Fibroblast of lung (primary cell): ENCODE measurements around the gene COA1. TPM values are rescaled to one million over a fixed set of nuclear protein-coding genes. Genes with fewer than 3 reads are reported as not detected.
"Not testable (repeated sequence)": the region's sequence is repeated elsewhere in the genome, so short reads cannot be mapped to it uniquely, and the experiment has no call there.

Source experiments
- DNase-seq, 2 donors: peaks; one replicate each; pipeline versions ENCODE4 v3.0.0 to v3.0.0-alpha.2; 2010; ENCODE audit warnings: low read depth in 2 of 2
- H2AFZ ChIP-seq: 2 replicates; pipeline ENCODE4 v1.5.1; 2012; ENCODE audit warnings: low read length, control low read depth, inconsistent platforms
- H3K27ac ChIP-seq: 2 replicates; pipeline ENCODE4 v1.5.1; 2011; ENCODE audit warnings: low read length, control low read depth; ENCODE audit not compliant: insufficient read depth
- H3K27me3 ChIP-seq: 2 replicates; pipeline ENCODE4 v1.5.1; 2011; ENCODE audit warnings: mild to moderate bottlenecking, low read length; ENCODE audit not compliant: control insufficient read depth, insufficient read depth
- H3K36me3 ChIP-seq: 2 replicates; pipeline ENCODE4 v1.5.1; 2011; ENCODE audit warnings: low read length; ENCODE audit not compliant: control insufficient read depth, insufficient read depth
- H3K4me1 ChIP-seq: 2 replicates; pipeline ENCODE4 v1.5.1; 2011; ENCODE audit warnings: low read length; ENCODE audit not compliant: control insufficient read depth, insufficient read depth; ENCODE audit errors: extremely low read depth
- H3K4me2 ChIP-seq: 2 replicates; pipeline ENCODE4 v1.5.1; 2011; ENCODE audit warnings: low read length, control low read depth; ENCODE audit not compliant: insufficient read depth; ENCODE audit errors: extremely low read depth
- H3K4me3 ChIP-seq, 4 experiments: fragments of 200-600 bp in 1 of 4; sonication (generic) in 1 of 4; replicated peaks in 1 of 4; 2 replicates each; pipeline ENCODE4 v1.5.1; 2011 to 2016; ENCODE audit warnings: low read length in 4 of 4, low read depth in 3 of 4, mild to moderate bottlenecking in 3 of 4, control low read depth in 2 of 4, inconsistent platforms in 1 of 4, mixed read lengths in 1 of 4; ENCODE audit not compliant: insufficient read depth in 1 of 4; ENCODE audit errors: control extremely low read depth in 1 of 4
- H3K79me2 ChIP-seq: 2 replicates; pipeline ENCODE4 v1.5.1; 2012; ENCODE audit warnings: mild to moderate bottlenecking, low read length, inconsistent platforms; ENCODE audit not compliant: control insufficient read depth, insufficient read depth
- H3K9ac ChIP-seq: 2 replicates; pipeline ENCODE4 v1.5.1; 2011; ENCODE audit warnings: mild to moderate bottlenecking, low read length, control low read depth; ENCODE audit not compliant: insufficient read depth
- H3K9me3 ChIP-seq: 2 replicates; pipeline ENCODE4 v1.5.1; 2012; ENCODE audit warnings: low read depth, low read length; ENCODE audit not compliant: control insufficient read depth, insufficient read depth
- H4K20me1 ChIP-seq: 2 replicates; pipeline ENCODE4 v1.5.1; 2011; ENCODE audit warnings: low read length; ENCODE audit not compliant: control insufficient read depth, insufficient read depth; ENCODE audit errors: extremely low read depth
- CTCF ChIP-seq, 2 donors: IDR thresholded peaks in 1 of 2; conservative IDR thresholded peaks in 1 of 2; 1 replicate in 1 of 2; 2 replicates in 1 of 2; pipeline ENCODE4 v1.5.1; 2011 to 2012; ENCODE audit warnings: low read length in 2 of 2, control low read depth in 1 of 2, inconsistent platforms in 1 of 2, low read depth in 1 of 2, mild to moderate bottlenecking in 1 of 2
- EZH2 ChIP-seq: IDR thresholded peaks from 2 replicates; pipeline ENCODE4 v1.5.1; 2012; ENCODE audit warnings: low read length, control low read depth, mild to moderate bottlenecking; ENCODE audit errors: missing control alignments
- polyA plus RNA-seq, 2 donors: library from polyadenylated mRNA; depleted of rRNA in 1 of 2; stranded (reverse) in 1 of 2; unstranded in 1 of 2; fragments of >200 nt; gene quantifications; 2 replicates each; pipeline ENCODE4 v1.2.1, GENCODE V29; 2011 to 2012; ENCODE audit warnings: missing spikeins in 1 of 2
- total RNA-seq: library from RNA; depleted of rRNA; stranded (reverse); fragments of >200 nt; gene quantifications from 2 replicates; pipeline ENCODE4 v1.2.1, GENCODE V29; 2014

The COA1 gene
- total and polyA plus RNA-seq, 2 donors (not counting 1 experiment from before 2014, with no cell fraction given) = 28.8 to 39.6 TPM

- DNase-seq = no peak
- no peak overlapping the region for H3K27ac ChIP-seq
- H3K9ac ChIP-seq = no peak overlapping the region
- H3K4me1 ChIP-seq = no peaks in the 10 kb centered on the region
- H3K4me2 ChIP-seq = no peak overlapping the region
- TF ChIP-seq CTCF (conservative IDR thresholded peaks at IDR 0.05 in 1 of 2, IDR thresholded peaks at IDR 0.05 in 1 of 2; ENCODE audit: low read depth in 1 of 2, low read length in 2 of 2) (no peak), EZH2 (no peak)
- H3K4me3 ChIP-seq = no peak overlapping the region
- no peaks in the 10 kb centered on the region for H3K9me3 ChIP-seq
- no peaks in the 10 kb centered on the region for H4K20me1 ChIP-seq
- H2AFZ ChIP-seq = no peak overlapping the region
- H3K79me2 ChIP-seq = peaks cover 73% of the 10 kb centered on the region
- H3K27me3 ChIP-seq = no peaks in the 10 kb centered on the region
- H3K36me3 ChIP-seq = peaks cover 7% of the 10 kb centered on the region
These were observed 129.3 kb downstream of the COA1 start for GRCh38 chr7:43600056-43600455.

GRCh38 chr7:43596426-43596825 lies 132.9 kb downstream of the COA1 start:
- not testable (repeated sequence) for H3K9ac ChIP-seq, H2AFZ ChIP-seq, H4K20me1 ChIP-seq, H3K27ac ChIP-seq, DNase-seq, H3K27me3 ChIP-seq, H3K36me3 ChIP-seq, H3K4me1 ChIP-seq, H3K4me2 ChIP-seq, H3K9me3 ChIP-seq, H3K4me3 ChIP-seq
- peaks cover 73% of the 10 kb centered on the region for H3K79me2 ChIP-seq

- no peak overlapping the region for H2AFZ ChIP-seq
- H4K20me1 ChIP-seq = peaks cover 7% of the 10 kb centered on the region
- H3K4me2 ChIP-seq = no peak overlapping the region
- peaks cover 3% of the 10 kb centered on the region for H3K36me3 ChIP-seq
- TF ChIP-seq CTCF (conservative IDR thresholded peaks at IDR 0.05 in 1 of 2, IDR thresholded peaks at IDR 0.05 in 1 of 2; ENCODE audit: low read depth in 1 of 2, low read length in 2 of 2) = no peak
- no peak for TF ChIP-seq EZH2
- H3K9me3 ChIP-seq = no peaks in the 10 kb centered on the region
- H3K79me2 ChIP-seq = peaks cover 82% of the 10 kb centered on the region
- no peak for DNase-seq
- no peak overlapping the region for H3K9ac ChIP-seq
- H3K27me3 ChIP-seq = no peaks in the 10 kb centered on the region
- H3K27ac ChIP-seq = no peak overlapping the region
- peaks cover 6% of the 10 kb centered on the region for H3K4me1 ChIP-seq
- no peak overlapping the region for H3K4me3 ChIP-seq
These were observed 135.3 kb downstream of the COA1 start for GRCh38 chr7:43594020-43594419.
